Kidney capillary endothelial cell (primary cell): ENCODE measurements around the gene KAZALD1.

ENCODE experiments used
- DNase-seq: peaks from one replicate; pipeline ENCODE4 v3.0.0-alpha.2; 2018; ENCODE audit warnings: low spot score

Gene KAZALD1

DNA sequence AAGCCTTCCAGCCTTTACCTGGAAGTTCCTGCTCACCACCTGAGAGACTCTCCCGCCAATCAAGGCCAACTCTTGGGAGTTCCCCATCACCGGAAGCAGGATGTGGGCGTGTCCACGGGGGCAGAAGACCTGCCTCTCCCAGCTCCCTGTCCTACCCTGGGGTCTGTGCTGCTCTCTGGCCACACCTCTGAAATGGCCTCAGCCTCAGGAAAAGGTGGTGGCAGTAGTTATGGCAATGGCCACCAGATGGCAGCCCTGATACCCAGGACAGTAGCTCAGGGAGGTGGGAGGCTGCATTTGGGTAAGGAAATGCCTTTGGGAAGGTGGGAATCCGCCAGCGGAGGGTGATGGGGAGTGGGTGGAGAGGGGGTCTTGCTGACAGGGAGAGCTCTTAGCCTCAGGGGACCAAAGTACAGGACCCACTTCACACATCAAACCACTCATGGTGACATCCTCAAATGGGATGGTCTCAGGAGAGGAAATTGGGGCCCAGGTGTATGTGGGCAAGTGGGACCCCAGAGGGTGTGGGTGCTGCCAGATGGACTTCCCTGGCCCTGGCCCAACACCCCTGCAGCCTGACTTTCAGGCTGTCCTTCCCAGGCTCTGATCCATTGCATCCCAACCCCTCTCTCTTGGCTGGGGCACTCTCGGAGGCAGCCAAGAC is 33.9 kb downstream of the KAZALD1 start:
- DNase-seq: peak; percentile 55

GRCh38 chr10:101096378-101096777 is 34.6 kb downstream of the KAZALD1 start:
- no peak for DNase-seq

DNA sequence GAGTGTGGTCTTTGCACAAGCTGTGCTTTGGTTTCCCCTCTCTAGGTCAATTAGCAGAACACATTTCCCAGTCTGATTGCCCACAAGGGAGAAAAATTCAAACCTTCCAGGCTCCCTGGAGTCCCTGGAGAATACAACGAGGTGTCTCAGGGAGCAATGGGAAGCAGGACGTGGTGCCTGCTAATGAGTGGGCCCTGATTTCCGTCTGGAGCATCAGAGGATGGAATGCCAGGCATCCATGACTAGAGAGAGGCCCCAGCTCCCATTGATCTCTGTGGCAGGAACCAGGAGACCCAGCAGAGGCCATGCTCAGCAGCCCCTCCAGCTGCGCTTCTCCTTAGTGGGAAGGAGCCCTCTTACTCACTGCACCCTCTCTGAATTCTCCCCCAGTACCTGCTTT is 36.1 kb downstream of the KAZALD1 start:
- DNase-seq: no peak

- no peak for DNase-seq
Measured at GRCh38 chr10:101099901-101100300, 38.1 kb downstream of the KAZALD1 start.

DNA sequence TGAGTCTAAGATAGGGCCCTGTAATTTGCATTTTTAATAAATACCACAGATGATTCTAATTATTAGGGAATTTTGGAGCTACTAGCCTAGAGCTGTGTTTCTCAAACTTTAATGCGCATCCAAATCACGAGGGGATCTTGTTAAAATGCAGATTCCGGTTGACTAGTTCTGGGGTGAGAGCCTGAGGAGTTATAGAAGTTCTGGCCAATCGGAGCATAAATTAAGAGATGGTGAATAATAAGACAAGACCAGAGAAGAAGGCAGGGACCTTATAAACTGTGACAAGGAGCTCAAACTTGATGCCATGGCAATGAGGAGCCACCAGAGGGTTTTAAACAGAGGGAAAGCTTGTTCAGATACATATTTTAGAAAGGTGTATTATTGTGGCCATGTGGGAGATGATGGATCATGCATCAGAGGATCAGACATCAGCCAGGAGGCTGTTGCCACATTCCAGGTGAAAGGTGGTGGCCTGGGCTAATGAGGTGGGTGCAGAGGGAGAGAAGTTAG is 39.6 kb downstream of the KAZALD1 start:
- DNase-seq: no peak

DNA sequence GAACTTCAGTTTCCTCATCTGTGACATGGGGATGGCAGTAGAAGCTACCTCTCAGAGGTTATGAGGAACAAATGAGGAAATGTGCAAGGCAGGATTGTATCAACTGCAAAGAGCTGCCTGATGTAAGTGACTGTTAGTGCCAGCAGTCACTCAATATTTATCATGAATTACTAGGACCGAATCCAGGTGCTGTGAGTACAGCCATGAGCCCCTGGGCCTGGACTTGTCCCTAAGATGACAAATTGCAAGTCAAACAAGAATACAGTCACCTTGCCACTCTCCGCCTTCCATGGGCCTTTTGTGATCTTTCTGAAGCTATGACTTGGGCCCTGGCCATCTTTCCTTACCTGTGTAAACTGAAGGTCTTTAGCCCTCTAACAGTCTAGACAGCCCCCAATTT is 41.6 kb downstream of the KAZALD1 start:
- DNase-seq: no peak

- no peak for DNase-seq
Measured at GRCh38 chr10:101106351-101106750, 44.6 kb downstream of the KAZALD1 start.

DNA sequence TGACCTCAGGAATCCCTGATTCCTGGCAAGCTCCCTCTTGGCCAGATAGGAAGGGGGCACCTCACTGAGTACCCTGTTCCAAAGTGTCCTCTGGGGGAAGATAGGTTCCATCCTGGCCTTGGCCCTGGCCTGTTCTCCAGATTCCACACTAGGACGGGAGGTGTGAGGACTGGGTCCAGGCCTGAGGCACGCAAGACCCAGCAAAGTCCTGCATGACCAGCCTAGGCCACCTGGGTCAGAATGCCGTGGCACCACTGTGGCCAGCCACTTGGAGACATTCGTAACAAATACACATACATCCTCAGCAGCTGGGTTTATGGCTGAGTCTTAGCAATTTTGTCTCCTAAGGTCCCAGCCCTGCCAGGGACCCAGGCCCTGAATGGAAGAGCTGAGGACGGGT is 46.0 kb downstream of the KAZALD1 start:
- DNase-seq: no peak

- no peak for DNase-seq
Measured at GRCh38 chr10:101110856-101111523, 49.2 kb downstream of the KAZALD1 start.

DNA sequence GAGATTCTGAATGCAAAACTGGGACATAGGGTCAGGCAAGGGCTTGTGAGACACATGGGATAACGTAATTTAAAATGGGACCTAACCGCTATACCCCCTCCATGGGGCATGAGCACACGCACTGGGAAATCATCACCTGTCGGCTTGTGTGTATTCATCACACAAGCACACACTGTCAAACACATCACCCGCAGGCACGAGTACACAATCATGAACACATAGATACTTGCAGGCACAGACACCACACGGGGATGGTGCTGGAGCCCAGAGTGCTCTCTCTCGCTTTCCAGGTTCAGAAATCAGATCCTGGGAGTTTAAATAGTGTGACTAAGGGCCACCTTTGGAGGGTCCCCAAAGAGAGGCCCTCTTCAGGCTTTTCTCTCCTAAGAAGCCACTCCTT is 49.8 kb downstream of the KAZALD1 start:
- no peak for DNase-seq

DNA sequence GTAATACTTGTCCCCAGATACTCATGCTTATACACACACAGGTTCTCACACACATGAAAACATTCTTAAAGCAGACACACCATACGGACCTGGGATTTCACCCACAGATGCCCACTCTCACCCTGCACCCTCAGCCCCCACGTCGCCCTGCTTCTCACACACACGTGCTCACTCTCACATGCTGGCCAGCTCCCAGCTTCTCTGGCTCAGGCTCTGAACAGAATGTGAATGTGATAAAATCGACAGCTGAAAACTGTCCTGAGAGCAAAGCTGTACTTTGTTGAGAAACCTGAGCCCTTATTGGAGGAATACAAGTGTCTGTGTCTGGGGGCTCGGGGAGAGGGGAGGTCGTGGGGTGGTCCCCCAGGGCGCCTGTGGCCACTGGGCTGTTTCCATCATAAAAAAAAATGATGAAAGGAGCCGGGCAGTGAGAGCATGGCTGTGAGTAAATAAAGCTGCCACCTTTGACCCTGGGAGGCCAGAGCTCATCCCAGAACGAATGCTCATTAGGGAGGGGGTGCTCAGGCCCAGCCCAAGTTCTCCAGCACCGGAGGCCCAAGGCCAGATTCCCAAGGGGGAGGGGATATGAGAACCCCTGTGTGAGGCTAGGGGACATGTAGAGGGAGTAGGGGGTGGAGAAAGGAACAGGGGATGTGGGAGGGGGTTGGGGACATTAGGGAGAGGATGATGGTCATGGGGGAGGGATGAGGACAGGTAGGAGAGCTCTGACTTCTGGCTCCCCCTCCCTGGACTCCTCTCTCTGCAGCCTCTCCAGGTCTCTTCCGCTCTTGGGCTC is 51.2 kb downstream of the KAZALD1 start:
- DNase-seq: no peak

- no peak for DNase-seq
Measured at GRCh38 chr10:101113890-101114403, 52.2 kb downstream of the KAZALD1 start.

DNA sequence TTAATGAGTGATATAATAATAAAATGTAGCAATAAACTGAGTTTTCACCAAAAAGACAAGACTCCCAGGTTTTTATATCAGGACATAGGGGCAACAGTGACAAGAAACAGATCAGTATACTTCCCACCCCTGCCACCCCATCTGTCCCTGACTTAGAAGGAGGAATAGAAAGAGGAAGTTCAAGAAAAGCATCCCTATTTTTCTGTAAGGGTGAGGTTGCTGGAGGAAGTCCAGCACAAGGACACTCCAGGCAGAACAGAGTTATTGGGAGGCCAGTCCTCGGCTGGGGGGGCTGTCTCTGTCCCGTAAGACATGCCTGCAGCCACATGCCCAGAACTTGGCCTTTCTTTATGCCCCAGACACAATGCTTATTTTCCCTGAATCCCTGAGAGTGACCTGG is 52.9 kb downstream of the KAZALD1 start:
- DNase-seq: no peak
